ENCODE measurements around the gene NID1.

The NID1 gene, protein sequence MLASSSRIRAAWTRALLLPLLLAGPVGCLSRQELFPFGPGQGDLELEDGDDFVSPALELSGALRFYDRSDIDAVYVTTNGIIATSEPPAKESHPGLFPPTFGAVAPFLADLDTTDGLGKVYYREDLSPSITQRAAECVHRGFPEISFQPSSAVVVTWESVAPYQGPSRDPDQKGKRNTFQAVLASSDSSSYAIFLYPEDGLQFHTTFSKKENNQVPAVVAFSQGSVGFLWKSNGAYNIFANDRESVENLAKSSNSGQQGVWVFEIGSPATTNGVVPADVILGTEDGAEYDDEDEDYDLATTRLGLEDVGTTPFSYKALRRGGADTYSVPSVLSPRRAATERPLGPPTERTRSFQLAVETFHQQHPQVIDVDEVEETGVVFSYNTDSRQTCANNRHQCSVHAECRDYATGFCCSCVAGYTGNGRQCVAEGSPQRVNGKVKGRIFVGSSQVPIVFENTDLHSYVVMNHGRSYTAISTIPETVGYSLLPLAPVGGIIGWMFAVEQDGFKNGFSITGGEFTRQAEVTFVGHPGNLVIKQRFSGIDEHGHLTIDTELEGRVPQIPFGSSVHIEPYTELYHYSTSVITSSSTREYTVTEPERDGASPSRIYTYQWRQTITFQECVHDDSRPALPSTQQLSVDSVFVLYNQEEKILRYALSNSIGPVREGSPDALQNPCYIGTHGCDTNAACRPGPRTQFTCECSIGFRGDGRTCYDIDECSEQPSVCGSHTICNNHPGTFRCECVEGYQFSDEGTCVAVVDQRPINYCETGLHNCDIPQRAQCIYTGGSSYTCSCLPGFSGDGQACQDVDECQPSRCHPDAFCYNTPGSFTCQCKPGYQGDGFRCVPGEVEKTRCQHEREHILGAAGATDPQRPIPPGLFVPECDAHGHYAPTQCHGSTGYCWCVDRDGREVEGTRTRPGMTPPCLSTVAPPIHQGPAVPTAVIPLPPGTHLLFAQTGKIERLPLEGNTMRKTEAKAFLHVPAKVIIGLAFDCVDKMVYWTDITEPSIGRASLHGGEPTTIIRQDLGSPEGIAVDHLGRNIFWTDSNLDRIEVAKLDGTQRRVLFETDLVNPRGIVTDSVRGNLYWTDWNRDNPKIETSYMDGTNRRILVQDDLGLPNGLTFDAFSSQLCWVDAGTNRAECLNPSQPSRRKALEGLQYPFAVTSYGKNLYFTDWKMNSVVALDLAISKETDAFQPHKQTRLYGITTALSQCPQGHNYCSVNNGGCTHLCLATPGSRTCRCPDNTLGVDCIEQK

DNA sequence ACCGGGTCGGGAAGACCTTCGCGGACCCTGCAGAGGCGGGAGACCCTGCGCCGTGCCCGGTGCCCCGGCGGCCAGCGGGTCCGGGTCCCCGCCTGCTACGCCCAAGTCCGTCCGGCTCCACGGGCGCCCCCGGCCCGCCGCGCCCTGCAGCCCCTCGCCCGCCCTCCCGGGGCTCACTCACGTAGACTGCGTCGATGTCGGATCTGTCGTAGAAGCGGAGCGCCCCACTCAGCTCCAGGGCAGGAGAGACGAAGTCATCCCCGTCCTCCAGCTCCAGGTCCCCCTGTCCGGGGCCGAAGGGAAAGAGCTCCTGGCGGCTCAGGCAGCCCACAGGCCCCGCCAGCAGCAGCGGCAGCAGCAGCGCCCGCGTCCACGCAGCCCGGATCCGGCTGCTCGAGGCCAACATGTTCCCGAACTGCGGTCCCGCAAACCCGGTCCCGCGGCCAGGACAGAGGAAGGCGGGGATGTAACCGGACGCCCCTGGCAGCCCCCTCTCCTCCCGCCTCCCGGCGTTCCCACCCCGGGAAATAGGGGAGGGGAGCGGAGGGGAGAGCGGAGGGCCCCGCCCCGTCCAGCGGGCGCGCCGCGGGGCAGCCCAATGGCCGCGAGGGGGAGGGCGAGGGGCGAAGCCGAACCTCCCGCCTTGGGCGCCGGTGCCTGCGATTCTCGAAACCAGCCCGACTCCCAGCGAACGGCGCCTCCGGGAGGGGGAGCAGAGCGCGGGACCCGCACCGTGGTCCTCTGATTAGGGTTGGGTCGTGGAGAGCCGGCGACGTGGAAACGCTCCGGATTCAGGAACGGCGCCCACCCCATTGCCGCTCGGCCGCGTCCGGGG is at the start of gene NID1:
Gene NID1 (minus strand): TSS at position 417 of the 835 bp plus-strand sequence. CDS start 11 bp downstream, at position 406.
- no peak for DNase-seq (ENCODE audit: low spot score)

DNA sequence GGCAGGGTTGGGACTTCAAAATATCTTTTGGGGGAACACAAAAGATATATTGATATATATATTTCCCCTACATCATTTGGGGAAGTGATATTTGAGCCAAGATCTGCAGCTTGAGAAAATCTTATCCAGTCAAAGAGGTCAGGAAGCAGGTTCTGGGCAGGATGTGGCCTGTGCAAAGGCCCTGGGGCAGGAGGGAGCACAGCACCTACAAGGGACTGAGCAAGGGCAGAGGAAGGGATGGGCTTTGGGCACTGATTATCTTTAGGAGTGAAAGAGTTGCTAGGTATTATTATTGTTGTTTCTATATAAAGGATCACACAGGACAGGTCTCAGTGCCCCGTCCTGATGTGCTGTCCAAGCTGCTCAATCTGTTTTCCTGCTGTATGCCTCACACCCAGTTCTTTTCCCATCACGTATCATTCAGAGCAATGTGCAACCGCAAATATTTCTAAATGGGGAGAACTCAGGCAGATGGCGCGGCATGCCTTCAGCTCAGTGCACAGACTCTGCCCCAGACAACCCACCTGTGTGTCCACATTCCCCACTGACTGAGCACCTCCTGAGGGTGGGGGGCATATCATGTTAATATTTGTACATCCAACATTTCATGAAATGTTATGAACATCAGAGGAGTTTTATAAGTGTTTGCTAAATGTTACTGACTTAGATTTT is 49.3 kb upstream of the NID1 start:
- DNase-seq (ENCODE audit: low spot score): no peak

DNA sequence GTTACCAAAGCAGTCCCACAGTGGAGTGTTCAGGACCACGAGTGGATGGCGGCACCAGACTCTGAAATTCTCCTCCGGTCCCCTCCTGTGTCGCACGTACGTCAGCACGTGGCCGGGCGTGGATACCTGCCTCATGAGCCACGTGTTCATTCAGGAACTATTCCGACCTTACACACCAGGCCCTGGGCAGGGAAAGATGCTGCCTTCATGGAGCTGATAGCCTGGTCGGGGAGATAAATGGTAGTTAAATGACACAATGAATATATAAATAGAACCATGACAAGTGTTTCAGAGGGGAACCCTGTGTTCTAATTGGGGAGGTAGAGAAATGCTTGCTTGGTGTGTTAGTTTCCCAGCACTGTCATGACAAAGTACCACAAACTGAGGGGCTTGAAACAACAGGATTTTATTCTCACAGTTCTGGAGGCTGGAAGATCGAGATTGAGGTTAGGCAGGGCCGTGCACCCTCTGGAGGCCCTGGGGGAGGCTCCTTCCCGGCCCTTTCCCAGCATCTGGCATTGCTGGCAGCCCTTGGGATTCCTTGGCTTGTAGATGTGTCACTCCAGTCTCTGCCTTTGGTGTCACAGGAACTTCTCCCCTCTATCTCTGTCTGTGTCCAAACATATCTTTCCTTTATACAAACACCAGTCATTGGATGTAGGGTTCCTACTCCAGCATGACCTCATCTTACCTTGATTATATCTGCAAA is 48.6 kb upstream of the NID1 start:
- DNase-seq (ENCODE audit: low spot score): no peak

DNA sequence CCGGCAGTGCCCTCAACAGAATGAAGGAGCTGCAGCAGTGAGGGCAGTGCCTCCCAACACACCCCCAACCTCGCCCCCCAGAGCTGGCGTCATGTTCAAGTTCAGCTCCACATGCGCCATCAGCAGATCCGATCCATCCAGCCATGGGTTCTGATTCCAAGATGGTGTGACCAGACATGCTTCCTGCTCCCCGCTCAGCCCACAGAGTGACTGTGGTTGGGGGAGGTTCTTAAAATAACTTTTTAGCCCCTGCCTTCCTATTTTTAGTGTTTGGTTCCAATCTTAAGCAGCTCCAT is 47.4 kb upstream of the NID1 start:
- DNase-seq (ENCODE audit: low spot score): no peak

DNA sequence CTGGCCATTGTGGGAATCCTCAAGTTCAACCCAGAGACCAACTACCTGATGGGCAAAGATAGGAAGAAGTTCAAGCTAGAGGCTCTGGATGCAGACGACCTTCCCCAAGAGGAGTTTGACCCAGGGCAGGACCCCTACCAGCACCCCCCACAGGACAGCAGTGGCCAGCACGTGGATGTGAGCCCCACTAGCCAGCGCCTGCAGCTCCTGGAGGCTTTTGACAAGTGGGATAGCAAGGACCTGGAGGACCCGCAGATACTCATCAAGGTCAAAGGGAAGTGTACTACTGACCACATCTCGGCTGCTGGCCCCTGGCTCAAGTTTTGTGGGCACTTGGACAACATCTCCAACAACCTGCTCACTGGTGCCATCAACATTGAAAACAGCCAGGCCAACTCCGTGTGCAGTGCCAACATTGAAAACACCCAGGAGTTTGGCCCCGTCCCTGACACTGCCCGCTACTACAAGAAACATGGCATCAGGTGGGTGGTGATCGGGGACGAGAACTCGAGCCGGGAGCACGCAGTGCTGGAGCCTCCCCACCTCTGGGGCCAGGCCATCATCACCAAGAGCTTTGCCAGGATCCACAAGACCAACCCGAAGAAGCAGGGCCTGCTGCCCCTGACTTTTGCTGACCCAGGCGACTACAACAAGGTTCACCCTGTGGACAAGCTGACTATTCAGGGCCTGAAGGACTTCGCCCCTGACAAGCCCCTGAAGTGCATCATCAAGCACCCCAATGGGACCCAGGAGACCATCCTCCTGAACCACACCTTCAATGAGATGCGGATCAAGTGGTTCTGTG is 46.8 kb upstream of the NID1 start:
- no peak for DNase-seq (ENCODE audit: low spot score)

DNA sequence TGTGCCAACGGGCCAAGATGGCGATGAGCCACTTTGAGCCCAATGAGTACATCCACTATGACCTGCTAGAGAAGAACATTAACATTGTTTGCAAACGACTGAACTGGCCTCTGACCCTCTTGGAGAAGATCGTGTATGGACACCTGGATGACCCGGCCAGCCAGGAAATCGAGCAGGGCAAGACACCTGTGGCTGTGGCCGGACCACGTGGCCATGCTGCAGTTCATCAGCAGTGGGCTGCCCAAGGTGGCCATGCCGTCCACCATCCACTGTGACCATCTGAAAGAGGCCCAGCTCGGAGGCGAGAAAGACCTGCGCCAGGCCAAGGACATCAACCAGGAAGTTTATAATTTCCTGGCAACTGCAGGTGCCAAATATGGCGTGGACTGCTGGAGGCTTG is 45.2 kb upstream of the NID1 start:
- DNase-seq (ENCODE audit: low spot score): no peak

DNA sequence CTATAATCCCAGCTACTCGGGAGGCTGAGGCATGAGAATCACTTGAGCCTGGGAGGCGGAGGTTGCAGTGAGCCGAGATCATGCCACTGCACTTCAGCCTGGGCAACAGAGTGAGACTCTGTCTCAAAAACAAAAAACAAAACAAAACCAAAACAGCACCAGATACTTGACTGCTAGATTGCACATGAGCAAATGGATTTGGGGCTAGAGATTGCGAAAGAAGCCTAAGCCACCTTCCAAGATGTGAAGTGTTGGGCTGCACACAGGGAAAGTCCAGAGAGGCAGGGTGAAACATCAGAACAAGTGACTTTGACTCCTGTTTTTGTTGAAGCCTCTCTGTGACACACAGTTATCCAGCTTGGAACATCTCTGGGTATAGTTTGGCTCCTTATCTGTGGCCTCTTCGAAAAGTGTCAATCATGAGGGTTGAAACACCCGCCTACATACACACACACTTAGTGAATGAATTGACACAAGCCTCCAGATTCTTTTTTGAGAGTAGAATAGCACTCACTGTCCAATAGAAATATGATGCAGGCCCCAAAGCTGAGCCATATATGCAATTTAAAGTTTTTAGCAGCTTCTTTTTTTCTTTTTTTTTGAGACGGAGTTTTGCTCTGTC is 43.2 kb upstream of the NID1 start:
- DNase-seq (ENCODE audit: low spot score): no peak

DNA sequence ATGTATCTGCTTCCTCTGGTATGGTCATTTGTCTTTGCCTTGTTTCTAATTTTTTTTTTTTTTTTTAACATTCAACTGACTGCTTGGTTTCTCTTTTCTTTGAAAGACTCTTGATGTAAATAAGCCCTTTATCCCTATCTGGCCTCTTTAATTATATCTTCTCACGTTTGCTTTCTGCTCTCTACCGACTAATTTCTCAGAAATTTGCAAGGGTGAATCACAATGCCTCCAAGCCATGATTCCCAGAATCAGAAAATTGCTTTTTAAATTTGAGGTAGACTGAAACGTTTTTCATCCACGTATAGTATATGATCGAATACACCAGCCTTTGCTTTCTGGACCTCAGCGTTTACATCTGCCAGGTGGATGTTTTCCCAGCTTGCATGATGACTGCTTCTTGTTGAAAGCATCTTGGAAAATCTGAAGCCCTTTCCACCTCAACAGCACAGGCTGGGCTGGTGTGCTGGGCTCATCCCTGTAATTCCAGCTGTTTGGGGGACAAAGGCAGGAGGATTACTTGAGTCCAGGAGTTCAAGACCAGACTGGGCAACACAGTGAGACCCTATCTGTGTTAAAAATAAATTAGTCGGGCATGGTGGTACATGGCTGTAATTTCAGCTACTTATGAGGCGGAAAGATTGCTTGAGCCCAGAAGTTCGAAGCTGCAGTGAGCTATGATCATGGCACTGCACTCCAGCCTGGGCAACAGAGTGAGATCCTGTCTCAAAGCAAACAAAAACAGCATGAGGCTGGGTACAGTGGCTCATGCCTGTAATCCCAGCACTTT is 42.4 kb upstream of the NID1 start:
- no peak for DNase-seq (ENCODE audit: low spot score)

DNA sequence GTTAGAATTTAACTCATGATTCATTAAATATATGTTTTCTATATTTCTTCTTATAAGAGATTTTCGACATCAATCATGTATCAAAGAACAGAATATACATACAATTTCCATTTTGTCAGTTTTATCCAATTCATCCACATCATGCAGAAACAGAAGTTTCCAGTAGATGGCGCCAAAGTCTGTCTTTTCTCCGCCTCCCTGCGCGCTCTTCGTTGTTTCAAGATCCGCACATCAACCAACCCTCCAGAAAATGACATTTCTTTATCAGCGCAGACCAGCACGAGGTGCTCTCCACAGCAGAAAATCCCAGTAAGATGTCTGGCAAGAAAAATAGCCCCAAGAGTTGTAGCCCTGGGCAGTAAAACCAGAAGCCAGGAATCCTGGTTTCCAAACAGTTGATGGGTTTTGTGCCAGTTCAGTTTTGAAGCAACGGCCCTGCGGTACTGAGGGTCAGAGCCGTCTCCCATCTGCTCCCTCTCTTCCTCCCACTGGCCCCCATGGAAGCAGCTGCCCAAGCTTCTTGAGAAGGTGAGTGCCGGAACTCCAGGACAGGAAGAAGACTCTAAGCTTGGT is 38.8 kb upstream of the NID1 start:
- peak; percentile 53 for DNase-seq (ENCODE audit: low spot score)

DNA sequence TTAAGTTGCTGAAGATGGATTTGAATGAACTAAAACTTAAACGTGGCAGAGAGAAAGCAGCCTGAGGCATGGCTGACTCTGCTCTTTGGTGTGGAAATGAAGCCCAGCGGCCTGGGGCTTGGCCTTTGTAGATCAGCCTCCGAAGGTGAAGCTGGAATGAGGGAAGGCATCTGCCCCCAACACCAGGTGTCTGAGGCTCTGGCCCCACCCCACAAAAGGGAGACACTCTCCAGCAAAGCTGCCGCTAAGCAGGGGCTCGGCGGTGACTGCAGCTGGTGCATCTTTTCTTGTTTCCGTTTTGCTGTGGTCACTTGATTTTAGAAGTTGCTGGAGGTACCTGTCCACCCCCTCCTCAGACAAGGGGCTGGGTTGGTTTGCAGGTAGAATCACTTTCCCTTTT is 38.2 kb upstream of the NID1 start:
- no peak for DNase-seq (ENCODE audit: low spot score)

DNA sequence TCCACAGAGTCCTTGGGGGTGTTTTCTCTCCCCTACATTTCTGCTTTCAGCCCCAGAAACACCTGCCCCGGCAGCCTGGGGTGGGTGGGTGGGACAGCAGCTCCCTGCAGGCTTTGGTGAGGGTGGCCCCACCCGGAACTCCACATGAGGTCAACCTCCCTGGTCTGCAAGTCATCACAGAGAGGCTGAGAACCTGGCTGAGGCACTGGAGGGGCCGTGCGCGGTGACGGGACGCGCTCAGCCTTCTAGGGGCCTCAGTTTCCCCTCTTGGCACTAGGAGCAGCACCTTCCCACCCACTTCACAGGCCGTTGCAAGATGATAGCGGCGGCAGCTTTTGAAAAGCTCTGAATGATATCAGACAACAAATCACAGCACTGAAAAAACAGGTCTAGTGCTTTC is 37.7 kb upstream of the NID1 start:
- no peak for DNase-seq (ENCODE audit: low spot score)

DNA sequence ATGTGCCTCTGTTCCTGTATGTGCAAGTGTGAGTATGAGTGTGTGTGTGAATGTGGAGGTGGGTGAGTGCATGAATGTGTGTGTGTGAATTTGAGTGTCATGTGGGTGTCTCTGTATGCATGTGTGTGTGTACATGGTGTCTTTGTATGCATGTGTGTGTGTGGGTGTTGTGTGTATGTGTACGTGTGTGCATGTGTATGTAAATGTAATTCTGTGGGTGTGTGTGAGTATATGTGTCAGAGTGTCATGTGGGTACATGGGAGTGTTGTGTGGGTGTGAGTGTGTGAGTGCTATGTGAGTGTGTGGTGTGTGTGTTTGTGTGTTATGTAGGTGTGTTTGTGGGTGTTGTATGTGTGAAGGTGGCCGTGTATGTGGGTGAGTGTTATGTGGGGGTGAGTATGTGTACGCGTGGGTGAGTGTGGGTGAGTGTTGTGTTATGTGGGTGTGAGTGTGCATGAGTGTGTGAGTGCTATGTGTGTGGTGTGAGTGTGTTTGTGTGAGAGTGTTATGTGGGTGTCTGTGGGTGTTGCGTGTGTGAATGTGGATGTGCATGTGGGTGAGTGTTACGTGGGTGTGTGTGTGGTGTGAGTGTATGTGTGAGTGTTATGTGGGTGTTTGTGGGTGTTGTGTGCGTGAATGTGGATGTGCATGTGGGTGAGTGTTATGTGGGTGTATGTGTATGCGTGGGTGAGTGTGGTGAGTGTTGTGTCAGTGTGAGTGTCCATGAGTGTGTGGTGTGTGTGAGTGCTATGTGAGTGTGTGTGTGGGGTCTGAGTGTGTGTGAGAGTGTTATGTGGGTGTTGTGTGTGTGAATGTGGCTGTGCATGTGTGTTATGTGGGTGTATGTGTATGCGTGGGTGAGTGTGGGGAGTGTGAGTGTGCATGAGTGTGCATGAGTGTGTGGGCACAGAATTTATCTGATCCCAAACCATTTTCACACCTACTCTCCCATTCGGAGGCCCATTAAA is 36.6 kb upstream of the NID1 start:
- no peak for DNase-seq (ENCODE audit: low spot score)

DNA sequence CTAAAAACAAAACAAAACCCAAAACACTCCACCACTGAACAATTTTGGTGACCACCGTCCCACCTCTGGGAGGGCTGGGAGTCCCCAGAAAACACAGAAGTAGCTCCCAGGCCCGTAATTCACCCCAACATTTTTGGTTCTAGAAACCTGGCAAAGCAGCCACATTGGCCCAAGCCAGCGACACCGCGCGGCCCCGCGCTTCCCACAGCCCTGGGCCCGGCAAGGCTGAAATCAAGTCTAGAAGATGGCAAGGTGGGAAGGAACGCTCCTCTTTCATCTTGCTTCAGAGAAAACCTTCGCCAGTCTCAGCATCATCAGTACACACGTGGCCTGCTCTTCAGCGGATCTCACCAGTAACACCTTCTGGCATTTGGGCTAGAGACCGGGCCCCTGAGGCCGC is 35.9 kb upstream of the NID1 start:
- no peak for DNase-seq (ENCODE audit: low spot score)

DNA sequence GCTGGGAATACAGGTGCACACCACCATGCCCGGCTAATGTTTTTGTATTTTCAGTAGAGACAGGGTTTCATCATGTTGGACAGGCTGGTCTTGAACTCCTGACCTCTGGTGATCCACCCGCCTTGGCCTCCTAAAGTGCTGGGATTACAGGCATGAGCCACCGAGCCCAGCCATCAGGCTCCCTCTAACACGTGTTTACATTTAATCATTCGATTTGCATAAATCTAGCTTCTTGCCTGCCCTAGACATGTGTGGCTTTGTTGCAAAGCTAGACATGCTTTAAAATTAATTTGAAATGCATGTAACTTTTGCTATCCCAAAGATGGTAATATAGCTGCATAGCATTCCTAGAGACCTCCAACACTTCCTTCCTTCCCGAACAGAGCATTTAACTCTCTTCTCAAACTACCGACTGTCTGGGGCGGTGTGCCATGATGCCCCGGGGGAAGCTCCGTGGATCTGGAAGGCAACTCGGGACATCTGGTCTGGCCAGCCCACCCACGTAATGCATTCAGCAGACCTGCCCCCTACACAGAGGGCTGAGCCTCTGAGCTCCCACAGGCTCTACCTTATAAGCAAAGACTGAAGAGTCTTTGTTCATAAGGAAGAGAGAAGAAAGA is 34.6 kb upstream of the NID1 start:
- DNase-seq (ENCODE audit: low spot score): no peak

DNA sequence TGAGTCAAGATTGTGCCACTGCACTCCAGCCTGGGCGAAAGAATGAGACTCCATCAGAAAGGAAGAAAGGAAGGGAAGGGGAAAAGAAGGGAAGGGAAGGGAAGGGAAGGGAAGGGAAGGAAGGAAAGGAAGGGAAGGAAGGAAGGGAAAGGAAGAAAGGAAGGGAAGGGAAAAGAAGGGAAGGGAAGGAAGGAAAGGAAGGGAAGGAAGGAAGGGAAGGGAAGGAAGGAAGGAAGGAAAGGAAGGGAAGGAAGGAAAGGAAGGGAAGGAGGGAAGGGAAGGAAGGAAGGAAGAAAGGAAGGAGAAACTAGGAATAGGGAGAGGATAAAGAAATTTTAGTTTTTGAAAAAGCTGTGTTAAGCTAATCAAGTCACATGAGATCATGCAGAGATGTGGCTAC is 33.4 kb upstream of the NID1 start:
- DNase-seq (ENCODE audit: low spot score): no peak

Data from LoVo (cell line).